ENCODE results near the gene SMARCC2.
"Not testable (repeated sequence)": the region's sequence is repeated elsewhere in the genome, so short reads cannot be mapped to it uniquely, and the experiment has no call there.

The SMARCC2 gene

DNA sequence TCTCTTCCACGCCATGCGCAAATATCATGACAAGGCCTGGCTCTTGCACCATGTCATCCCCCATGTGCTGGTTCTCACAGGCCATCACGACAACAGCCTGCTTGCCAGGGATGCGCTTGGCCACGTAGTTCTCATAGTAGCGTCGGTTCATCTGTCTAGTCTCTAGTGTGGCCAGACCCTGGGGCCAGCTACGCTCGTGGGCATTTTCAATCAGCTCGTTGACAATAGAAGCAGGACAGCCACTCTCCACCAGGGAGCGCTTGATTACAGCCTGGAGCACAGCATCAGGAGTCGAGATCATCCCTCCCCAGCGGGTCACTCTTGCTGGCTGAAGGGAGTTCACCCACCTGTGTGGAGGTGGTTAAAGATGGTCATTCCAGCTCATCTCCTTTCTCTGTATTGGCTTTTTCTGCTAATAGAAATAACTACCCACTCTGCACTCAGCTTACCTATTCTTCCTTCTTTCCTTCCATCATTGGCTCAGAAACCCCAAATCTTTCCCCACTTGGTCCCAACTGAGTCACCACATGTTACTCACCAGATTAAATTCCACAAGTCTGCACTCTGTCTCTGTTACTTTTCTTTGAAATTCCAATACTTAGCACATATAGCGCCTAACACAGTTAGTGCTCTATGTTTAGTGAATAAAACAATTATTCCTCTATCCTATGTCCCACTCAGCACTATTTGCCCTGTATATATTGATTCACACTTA lies 17.3 kb upstream of the SMARCC2 start:
- DNase-seq: peak; percentile 49 to 54

DNA sequence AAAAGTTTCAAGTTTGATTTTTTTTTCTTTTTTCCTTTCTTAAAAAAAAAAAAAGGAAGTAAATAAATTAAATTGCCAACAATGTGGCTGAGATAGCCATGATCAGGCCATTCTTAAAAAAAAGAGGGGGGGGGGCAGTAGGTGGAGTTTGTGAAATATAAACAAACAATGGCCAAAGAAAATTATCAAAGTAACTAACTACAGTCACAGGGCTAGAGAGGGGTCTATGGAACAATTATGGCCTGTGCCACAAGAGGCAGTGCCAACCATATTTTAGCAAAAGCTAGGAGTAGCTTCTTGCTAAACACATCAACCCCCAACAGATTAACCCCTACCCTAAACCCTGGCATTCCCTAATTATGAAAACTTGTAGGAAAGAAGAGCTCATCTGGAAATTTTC lies 16.2 kb upstream of the SMARCC2 start:
- no peak for DNase-seq

DNA sequence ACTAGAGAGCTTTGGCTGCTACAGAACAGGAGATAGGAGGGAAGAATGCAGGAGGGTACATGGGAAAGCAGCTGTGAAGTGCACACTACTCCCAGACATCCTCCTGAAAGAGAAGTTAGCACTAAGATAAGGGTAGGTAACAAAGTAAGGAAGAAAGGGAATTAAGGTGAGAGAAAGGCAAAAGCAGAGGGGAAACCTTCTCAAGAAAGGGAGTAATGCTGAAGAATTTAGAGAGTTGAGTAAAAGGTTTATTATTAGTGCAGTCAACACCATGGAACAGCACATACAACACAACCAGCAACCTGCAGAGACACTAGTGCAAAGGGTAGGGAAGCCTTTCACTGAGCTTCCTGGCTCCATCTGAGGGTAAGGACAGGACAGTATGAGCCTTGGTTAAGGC lies 15.0 kb upstream of the SMARCC2 start:
- DNase-seq: no peak

DNA sequence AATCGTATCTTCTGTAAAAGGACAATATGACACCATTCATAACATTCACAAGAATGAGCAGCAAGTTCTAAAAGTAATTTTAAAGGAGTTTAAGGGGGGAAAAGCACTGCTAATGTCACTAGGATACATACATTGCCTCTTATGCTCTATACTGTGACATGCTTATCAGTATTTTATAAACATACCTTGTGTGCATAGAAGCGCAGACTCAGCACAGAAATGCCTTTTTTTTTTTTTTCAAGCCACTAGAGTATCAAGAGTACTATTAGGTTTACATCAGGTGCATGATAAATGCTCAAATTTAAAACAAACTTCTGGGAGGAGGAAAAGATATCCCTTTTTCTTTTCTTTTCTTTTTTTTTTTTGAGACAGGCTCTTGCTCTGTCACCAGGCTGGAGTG lies 13.6 kb upstream of the SMARCC2 start:
- DNase-seq: no peak

DNA sequence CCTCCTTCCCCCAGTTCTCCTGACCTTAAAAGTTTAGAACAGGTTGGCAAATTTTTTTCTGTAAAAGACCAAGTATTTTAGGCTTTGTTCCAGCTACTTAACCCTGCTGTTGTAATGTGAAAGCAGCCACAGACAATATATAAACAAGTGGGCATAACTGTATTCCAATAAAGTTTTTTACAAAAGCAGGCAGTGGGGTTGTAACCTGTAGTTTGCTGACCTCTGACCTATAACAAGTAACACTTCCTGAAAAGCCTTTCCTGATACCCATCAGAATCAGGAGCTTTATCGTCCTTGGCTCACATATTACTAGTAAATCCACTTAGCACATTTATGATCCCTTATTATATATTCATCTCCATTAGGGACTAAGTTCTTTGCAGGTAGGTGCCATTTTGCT lies 13.1 kb upstream of the SMARCC2 start:
- no peak for DNase-seq

DNA sequence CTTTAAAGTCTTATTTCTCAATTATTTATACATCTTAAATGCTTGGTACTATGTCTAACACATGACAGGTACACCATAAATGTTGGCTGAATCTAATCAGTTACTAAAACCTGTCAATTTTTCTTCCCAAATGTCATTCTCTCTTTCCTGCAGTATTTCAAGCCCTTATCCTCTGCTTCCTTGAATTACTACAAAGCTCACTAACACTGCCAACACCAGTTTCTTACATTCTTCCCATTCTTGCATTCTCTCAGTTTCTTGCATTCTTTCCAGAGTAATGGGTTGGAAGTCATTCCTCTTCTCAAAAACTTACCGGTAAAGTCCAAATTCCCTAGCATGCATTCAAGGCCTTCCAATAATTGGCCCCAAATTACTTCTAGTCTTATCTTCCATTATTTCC lies 9.6 kb upstream of the SMARCC2 start:
- DNase-seq: no peak

DNA sequence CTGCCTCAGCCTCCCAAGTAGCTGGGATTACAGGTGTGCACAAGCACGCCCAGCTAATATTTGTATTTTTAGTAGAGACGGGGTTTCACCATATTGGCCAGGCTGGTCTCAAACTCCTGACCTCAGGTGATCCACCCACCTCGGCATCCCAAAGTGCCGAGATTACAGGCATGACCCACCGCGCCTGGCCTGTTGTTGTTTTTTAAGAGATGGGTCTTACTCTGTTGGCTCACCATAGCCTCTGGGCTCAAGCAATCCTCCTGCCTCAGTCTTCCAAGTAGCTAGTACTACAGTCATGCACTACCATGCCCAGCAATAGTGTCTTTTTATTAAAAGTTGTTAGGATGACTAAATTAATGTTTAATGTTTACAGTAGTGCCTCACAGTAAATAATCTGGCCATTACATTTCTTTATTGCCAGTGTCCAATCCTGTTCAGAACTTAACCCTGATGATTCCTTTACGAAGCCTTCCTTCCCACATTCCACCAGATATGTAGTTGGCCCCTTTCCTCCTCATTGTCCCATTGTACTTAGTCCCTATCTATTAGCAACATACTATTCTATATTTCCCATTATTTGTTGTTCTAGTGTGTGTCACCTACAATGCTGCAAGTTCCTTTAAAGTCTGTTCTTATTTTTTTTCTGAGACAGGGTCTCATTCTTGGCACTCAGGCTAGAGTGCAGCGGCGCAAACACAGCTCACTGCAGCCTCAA lies 8.8 kb upstream of the SMARCC2 start:
- DNase-seq: no peak

DNA sequence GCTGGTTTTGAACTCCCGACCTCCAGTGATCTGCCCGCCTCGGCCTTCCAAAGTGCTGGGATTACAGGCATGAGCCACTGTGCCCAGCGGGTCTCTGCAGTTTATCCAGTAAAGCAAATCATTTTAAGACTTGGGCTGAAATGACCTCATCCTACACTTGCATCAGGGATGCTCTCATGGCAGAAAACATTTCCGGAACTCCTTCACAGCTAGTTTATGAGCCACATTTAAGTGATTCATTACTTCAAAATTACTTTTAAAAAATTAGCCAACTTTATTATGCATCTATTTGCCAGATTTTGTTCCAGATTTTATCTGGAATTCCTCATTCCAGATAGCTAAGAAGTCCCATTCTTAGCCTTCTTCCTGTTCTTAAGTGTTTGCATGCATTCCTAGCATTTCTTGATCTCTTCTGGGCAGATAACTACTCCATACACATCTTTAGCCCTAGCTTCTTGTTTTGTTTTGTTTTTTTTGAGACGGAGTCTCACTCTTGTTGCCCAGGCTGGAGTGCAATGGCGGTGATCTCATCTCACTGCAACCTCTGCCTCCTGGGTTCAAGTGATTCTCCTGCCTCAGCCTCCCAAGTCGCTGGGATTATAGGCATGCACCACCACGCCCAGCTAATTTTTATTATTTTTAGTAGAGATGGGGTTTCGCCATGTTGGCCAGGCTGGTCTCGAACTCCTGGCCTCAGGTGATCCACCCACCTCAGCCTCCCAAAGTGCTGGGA lies 7.7 kb upstream of the SMARCC2 start:
- not testable (repeated sequence) for DNase-seq

DNA sequence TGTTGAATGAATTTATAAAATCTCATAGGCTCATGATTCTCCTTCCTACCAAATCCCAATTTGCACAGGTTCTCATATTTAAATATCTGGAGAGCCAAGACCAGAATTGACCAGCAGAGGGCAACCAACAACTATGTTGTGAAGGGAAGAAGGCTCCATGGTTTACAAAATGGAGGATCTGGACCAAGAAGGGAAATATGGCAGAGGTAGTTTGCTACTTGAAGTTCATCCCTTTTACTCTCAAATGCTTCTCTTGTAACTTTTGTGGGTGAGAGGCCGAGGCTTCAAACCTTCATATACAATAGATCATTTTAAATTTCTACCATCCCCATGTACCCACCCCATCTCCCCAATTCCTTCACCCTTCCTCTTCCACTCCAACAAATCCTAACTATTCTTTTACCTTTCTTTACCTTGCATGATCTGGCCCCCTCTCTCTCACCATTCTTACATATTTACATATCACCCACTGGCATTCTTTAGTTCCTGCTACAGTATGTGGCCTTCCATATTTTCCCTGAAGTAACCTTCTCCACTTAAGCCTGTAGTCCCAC lies 3.8 kb upstream of the SMARCC2 start:
- peak; percentile 76 to 85 for DNase-seq

DNA sequence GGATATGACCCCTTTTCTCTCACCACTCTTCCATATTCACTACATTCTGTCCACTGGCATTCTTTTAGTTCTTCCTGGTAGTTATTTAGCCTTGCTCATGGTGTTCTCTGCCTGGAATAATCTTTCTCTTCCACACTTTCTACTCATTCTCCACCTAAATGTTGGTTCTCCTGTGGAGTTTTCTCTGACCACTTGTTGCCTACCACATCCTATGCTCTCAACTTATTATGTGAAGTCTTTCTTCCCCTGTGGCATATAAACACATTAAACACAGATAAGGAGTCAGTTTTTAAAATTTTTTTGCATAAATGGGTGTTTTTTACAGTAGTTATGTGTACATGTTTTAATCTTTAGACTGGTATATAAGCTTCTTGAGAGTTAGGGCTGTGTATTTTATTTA lies 3.3 kb upstream of the SMARCC2 start:
- DNase-seq: no peak

DNA sequence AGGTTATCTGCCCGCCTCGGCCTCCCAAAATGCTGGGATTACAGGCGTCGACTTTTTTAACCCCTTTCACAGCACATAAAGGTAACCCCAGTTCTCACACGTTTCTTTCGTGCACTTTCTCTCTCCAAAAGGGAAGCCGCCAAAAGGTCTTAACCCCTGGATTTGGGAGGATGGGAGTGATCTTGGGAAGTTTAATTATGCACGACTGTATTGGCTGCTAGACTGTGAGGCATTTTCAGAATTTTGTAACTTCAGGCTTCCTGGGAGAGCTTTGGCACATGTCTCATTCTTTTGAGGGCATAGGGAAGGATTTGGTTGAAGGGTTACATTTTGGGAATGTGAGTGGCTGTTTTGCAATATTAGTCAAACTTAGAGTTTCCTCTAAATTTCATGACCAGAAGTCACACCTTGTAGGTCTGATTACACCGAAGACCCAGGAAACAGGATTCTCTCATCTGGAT lies 1.4 kb upstream of the SMARCC2 start:
- no peak for DNase-seq

DNA sequence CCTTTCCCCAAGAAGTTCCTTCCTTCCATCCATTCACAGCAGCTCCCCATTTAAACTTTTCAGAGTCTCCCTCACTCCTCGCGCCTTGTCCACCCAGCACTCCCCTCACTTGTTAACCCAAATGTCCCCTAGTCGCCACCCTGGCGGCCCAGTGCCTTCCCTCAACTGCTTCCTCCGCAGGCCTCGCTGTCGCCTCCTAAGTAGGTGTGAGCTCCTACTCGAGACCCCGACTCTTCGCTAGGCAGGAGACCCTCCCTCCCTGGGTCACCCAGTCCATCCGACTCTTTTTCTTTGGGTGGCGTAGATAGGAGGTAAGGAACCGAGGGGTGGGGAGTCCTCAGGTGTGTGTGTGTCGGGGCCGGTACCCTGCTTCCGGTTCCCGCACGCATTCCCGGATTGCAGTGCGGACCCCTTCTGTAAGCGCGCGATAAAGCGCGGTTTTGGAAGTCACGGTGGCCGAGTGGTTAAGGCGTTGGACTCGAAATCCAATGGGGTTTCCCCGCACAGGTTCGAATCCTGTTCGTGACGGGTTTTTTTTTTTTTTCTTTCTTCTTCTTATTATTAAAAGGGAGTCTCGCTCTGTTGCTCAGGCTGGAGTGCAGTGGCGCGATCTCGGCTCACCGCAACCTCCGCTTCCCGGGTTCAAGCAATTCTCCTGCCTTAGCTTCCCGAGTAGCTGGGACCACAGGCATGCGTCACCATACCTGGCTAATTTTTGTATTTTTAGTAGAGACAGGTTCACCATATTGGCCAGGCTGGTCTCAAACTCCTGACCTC lies 823 bp upstream of the SMARCC2 start:
- DNase-seq: peak; percentile 80 to 84

DNA sequence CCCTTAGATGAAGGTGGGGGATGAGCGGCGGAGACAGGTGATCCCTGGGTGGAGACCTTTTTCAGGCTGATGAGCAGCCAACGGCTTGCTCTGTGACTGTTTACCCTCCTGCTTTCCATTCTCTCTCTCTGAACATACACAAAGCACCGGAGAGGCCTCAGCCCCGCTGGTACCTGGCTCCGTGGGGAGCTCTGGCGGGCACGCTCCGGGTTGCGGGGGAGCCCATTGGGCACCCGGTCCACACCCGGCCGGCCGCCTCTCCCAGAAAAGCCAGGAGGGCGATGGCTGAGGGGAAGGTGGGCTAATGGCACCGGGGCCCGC lies 545 bp downstream of the SMARCC2 start:
- no peak for DNase-seq

DNA sequence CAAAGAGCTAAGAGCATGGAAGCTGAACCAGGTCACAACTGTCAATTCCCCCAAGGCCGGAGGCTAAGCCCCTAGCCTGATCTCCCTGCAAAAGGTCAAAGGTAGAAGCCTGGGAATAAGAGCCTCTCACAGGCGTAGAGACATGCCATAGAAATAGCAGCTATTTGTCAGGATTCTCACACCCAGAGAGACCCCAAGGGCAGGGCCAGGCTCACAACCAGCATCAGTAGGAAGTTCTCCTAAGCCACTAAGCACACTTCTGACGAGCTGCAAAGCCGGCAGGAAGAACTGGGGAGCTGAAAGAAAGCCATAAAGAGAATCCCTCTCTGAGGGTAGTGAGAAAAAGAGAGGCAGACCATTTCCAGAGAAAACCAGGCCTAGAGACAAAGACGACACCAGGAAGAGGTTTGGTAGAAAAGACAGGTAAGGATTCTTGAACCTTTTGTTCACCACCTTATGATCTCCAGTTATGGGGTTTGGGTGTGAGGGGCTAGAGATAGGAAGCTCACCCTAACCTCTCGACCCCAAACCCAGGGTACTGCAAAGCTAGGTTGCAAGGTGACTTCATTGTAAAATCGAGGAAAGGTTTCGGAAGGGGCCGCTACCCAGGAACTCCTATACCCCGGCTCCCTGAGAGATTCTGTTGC lies 1.0 kb downstream of the SMARCC2 start:
- DNase-seq: peak in 1 of 2 donors; percentile 18

DNA sequence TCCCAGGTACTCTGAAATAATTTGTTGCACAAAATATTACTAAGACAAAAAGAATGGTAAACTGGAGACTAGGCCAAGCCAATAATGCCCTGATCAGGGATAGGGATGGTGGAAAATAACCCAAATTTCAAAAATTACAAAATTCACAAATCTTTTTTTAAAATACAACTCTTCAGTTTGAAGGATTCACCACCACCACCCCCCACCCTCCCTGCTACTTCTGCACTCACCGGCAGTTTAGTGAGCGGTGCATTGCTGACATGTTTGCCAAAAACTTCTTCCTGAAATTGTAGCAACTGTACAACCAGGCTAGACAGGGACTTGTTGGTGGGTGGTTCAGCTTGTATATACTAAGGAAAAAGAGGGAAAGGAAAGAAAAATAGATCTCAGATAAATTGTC lies 2.3 kb downstream of the SMARCC2 start:
- no peak for DNase-seq

DNA sequence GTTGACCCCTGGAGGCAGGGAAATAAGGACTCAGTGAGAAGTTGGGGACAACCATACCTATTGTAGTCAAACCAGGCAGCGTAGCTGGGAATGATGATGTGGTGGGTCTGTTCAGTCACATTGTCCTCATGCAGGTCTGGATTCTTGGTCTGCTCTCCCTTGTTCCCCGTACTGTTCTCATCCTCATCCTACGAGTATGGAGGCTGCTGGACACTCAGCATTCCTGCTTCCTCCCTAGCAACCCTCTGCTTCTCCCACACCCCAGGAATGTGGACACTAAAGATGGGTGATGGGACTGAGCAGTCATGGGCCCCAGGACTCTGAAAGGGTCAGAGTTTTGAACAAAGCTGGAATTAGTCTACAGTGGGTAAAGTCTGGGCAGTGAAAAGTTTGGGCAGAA lies 10.9 kb downstream of the SMARCC2 start:
- no peak for DNase-seq

DNA sequence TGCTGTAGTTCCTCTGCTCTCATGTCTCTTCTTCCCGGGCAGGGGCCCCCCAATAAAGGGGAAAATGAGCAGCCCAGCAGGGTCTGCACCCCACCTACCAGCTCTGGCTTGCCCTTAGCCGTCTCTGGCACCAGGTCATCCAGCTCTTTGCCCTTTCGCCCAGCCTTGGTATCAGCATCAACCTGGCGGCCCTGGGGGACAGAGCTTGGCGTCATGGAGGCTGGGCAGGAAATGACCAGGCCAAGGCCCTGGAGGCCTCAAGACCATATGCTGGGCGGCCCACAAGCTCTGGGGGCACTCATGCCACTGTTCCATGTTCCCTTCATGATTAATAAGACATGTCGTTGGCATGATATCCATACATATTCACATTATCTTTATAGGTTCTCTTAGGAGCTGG lies 16.4 kb downstream of the SMARCC2 start:
- no peak for DNase-seq

DNA sequence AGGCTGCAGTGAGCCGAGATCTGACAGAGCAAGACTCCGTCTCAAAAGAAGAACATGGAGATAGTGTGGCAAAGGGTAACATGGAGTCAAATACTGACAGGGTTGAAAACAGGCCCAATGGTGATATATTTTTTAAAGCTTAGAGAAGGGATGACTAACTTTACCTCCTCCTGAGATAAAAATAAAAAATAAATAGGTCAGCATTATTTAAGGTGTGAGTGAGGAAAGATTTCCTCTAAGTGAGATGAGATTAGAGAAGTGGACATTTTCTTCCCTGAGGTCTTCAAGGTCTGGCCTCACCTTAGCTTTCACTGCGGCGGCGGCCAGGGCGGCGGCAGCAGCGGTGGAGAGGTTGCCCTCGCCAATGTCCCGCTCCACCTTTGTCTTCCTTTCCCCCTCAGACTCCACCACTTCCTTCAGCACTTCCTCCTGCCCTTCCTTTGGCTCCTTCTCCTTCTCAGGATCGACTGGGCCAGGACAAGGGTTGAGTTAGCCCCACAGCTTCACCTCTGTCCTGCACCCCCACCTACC lies 20.0 kb downstream of the SMARCC2 start:
- DNase-seq: no peak

DNA sequence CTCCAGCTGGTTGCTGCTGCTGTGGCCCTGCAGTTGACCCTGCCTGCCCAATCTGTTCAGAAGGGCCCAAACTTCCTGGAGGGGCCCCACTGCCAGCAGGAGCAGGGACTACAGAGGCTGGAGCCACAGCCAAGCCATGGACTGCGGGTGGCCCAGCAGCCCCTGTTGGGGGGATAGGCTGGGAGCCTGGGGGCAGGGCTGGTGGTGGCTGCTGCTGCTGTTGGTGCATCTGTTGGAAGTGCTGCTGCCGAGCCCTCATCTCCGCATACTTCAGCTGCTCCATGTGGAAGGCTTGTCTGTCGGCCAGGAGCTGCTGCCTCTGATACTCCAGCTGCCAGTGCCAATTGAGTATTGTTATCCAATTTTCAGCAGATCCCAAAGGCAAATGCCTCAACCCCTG lies 23.9 kb downstream of the SMARCC2 start:
- DNase-seq: no peak

DNA sequence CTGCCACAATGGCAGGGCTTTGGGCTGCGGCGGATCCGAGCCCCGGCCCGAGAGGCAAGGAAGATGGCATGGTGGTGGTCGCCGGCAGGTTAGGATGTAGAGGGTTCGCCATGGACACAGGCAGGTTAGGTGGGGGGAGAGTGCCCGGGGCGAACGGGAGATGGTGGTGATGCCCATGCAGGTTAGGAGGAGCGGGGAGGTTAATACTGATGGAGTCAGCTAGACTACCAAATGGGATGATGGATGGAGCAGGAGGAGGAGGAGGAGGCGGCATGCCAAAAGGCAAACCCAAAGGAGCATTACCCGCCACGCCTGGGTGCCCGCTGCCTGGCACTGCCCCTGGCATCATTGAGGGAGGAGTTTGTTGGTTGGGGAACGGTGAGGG lies 24.9 kb downstream of the SMARCC2 start:
- DNase-seq: no peak

DNA sequence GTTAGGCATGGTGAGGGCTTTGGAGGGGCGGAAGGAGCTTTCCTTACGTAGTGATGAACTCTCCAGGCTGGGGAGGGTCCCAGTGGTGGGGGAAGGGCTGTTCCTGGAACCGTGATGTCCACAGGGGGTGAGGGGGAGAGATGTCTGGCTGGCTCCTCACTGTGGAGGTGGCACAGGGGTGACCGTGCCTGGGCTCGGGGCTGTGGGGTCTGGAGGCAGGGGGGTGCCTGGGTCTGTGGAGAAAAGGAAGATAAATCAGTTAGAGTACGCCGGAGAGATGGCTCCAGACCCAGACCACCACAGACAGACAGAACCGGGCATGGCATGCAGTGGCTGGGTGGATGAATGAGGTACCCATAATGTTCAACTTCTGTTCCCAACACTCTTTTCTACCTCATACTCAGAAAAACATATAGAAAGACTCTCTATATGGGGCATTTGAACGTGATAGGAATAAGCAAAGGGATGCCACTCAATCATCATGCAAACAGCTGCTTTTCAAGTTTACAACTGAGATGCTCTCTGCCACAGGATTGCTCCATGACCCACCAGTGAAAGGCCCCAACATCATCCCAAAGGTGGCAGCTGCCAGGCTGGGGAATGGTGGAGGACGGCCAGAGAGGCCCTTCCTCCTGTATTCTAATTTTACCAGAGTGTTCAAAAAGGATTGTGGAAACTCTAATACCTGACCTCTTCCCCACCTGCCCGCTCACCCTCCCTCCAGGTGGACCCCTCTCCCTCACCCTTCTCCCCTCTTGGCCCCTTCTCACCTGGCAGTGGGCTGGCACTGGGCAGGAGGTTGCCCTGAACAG lies 25.5 kb downstream of the SMARCC2 start:
- no peak for DNase-seq

All from CD4-positive, alpha-beta T cell treated with Interleukin-4 for 1 hour (primary cell).